IPS DF 4.7 (cell line): Measurements from ENCODE around the gene RAB11A.
A peak's percentile ranks its signal among the peaks of the same experiment; 100 is the strongest.
"Not testable (repeated sequence)": the region's sequence is repeated elsewhere in the genome, so short reads cannot be mapped to it uniquely, and the experiment has no call there.

Source experiments
- DNase-seq: peaks from one replicate; pipeline ENCODE4 v3.0.0-alpha.2; 2013; ENCODE audit warnings: low spot score; ENCODE audit errors: extremely low read depth

The RAB11A gene

GRCh38 chr15:65841121-65841930, 28.0 kb upstream of the RAB11A start:
- no peak for DNase-seq

GRCh38 chr15:65845826-65846519, 23.3 kb upstream of the RAB11A start:
- no peak for DNase-seq

GRCh38 chr15:65847989-65848388, 21.3 kb upstream of the RAB11A start:
- no peak for DNase-seq

- DNase-seq = no peak
These were observed 17.3 kb upstream of the RAB11A start for GRCh38 chr15:65851981-65852380.

GRCh38 chr15:65856821-65857455, 12.4 kb upstream of the RAB11A start:
- no peak for DNase-seq

- DNase-seq = no peak
These were observed 11.4 kb upstream of the RAB11A start for GRCh38 chr15:65857718-65858402.

GRCh38 chr15:65862682-65863081, 6.6 kb upstream of the RAB11A start:
- peak; percentile 90 for DNase-seq

- DNase-seq = no peak
These were observed 6.2 kb upstream of the RAB11A start for GRCh38 chr15:65863106-65863505.

GRCh38 chr15:65867244-65867643, 2.0 kb upstream of the RAB11A start:
- DNase-seq = no peak

GRCh38 chr15:65867933-65868332, 1.4 kb upstream of the RAB11A start:
- not testable (repeated sequence) for DNase-seq

- DNase-seq = no peak
These were observed 655 bp upstream of the RAB11A start for GRCh38 chr15:65868546-65869125.

- no peak for DNase-seq
These were observed 922 bp downstream of the RAB11A start for GRCh38 chr15:65869954-65870871.

- DNase-seq = no peak
These were observed 1.7 kb downstream of the RAB11A start for GRCh38 chr15:65870889-65871533.

GRCh38 chr15:65871886-65872285, 2.6 kb downstream of the RAB11A start:
- not testable (repeated sequence) for DNase-seq

- DNase-seq = not testable (repeated sequence)
These were observed 3.3 kb downstream of the RAB11A start for GRCh38 chr15:65872596-65872995.

- DNase-seq = no peak
These were observed 4.0 kb downstream of the RAB11A start for GRCh38 chr15:65873256-65873655.

GRCh38 chr15:65875458-65875857, 6.2 kb downstream of the RAB11A start:
- DNase-seq = no peak

GRCh38 chr15:65877749-65878148, 8.5 kb downstream of the RAB11A start:
- no peak for DNase-seq

GRCh38 chr15:65881766-65882434, 12.6 kb downstream of the RAB11A start:
- no peak for DNase-seq
